Measurements from ENCODE around the gene TAS2R38.

- TF ChIP-seq CTCF (IDR thresholded peaks at IDR 0.05): no peak
- TF ChIP-seq EP300 (IDR thresholded peaks at IDR 0.05): no peak
- no peak for TF ChIP-seq POLR2A (IDR thresholded peaks at IDR 0.05)
These were observed 6.0 kb upstream of the TAS2R38 start for GRCh38 chr7:141979568-141979967.

Measured in stomach (tissue), 4 donors.